Smooth muscle cell of the brain vasculature (primary cell): ENCODE results near the gene ELL.

Experiments used
- DNase-seq: peaks from one replicate; pipeline ENCODE4 v3.0.0-alpha.2; 2012; ENCODE audit warnings: low read depth, low spot score

ELL gene

DNA sequence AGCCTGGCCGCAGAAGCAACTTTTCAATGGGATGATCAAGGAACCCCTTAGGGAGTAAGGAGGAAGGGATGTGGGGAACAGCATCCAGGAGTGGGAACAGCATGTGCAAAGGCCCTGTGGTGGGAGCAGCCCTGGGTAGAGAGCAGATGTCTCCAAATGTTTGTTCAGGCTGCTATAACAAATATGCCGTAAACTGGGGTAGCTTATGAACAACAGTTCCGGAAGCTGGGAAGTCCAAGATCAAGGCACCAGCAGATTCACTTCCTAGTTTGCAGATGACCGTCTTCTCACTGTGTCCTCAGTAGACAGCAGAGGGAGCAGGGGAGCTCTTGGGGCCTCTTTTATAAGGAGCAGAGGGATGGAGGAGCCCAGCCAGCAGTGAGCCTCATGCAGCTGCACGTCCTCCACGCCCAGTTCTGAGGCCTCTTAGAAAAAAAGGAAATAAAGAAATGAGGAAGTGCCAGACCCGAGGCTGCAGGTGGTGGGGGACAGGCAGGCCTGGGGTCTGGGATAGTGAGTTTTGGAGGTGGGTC is 120.2 kb downstream of the ELL start:
- DNase-seq, result no peak

DNA sequence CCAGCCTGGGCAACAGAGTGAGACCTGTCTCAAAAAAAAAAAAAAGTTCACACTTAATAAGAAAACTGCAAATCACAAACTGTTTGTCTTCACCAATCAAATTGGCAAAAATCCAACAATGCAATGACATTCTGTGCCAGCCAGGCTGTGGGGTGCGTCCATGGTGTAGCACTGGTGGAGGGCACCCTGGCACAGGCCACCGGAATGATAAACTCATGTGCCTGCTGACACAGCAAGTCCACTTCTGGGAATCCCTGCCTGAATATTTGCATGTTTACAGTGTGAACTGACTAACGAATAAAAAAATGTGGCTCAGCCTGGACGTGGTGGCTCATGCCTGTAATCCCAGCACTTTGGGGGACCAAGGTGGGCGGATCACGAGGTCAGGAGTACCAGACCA is 122.9 kb downstream of the ELL start:
- no peak for DNase-seq

DNA sequence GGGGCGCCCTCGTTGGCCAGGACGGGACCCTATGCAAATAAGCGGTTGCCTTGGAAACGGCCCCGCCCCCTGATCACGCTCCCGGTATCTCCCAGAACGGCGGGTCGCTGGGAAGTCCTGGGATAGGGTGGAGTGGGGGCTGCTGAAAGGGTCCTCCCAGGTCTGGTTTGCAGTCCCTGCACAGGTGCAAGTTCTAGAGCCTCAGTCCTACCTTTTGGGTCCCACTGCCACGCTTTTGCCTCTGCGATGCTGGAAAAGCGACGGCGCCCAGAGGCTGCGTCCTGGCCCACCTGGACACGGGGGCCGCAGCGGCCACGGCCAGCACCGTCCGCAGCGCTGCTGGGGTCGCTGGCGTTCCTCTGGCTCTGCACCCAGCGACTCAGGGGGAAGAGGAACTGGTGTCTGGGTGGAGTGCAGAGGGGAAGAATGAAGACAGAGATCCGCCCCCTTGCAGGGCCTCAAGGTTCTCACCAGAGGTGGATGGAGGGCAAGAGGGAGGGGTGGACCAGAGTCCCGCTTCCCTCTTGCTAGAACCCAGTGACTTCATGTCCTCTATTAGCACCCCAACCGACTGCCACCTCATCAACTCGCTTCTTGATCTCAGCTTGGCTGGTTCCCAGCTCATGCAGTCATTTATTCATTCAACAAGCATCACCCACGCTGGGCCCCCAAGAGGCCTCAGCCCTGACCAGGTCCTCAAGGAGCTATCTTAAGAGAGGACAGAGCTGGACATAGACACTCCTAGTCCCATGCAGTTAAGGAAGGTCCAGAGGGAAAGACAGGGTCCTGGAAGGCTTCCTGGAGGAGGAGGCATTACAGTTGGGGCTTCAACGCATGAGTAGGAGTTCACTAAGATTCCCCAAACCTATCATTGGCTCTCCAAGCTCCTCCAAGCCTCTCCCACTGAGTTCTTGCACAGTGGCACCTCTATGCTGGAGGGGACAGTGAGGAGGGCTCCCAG is 124.3 kb downstream of the ELL start, which contains the start of gene LRRC25:
Gene LRRC25 (minus strand): TSS at position 381 of the 961 bp plus-strand sequence. CDS start 659 bp downstream, outside the sequence.
- DNase-seq, result no peak

DNA sequence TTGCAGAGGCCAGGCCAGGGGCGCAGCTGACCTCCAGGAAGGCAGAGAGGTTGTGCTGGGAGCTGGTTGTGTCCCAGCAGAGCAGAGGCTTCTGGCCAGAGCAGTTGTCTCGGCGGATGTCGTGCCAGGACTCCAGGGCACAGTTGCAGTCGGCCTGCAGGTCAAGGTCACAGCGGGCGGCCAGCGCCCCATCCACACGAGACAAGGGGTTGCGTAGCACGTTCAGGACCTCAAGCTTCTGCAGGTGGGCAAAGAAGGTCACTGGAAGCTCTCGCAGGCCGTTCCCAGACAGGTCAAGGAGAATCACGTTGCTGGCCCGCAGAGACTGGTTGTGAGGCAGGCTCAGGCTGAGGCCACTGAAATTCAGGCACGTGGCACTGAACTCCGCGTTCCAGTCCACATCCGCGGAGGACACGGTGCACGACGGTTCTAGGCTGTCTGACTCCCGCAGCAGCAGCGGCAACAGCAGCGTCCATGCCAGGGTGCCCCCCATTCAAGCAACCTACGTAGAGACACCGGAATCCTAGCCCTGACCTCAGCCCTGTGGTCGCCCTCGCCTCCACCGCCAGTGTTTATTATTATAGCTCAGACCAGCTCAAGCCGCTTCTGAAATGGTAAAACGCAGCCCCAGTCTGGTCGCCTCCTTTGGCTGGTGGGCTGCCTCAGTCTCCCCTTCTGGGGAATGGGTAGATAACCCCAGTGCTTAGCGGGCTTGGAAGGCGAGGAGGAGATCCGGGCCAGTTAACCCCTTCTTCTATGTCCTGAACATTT is 125.2 kb downstream of the ELL start:
- no peak for DNase-seq

DNA sequence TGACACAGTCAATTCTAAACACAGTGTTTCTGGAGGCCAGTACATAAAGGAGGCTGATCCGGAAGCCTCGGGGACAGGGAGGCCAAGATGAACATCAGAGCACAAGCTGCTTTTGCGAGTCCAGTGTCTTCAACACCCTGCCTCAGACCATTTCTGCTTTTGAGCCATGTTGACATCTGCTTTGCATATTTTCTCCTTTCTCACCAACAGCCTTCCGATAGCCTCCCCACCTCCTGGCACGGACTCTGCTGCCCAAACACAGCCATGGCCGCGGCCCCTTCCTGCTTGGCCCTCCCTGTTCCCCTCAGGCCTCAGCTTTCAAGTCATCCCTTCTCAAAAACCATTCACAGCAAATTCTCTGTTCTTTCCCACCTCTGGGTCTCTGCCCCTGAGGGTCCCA is 128.0 kb downstream of the ELL start:
- no peak for DNase-seq

DNA sequence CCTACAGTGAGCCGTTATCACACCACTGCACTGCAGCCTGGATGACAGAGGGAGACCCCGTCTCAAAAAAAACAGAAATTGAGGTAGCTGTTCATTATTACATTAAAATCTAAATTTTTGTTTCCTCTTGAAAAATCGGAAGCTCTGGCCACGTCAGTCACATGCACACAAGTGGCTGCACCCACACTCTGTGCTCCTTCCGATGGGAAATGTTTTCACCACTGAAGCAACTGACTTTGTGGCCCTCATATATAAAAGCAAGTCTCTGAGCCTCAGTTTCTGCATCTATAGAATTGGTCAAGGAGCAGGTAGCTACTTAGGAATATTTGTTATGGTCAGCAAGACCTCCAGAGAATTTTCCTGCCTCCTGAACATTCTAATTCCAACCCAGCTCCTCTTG is 128.9 kb downstream of the ELL start:
- DNase-seq, result no peak
